Bronchial epithelial cell (primary cell): ENCODE data around the gene RPL39L. TPM values are rescaled to one million over a fixed set of nuclear protein-coding genes. Genes with fewer than 3 reads are reported as not detected.

Experiments
- DNase-seq: peaks from one replicate; pipeline ENCODE4 v3.0.0-alpha.2; 2010; ENCODE audit warnings: low read depth
- FAIRE-seq: peaks from 2 replicates; lab custom pipeline; 2011; peaks lifted over from hg19 to GRCh38; lab: Jason Lieb, UNC
- H3K27me3 ChIP-seq: 2 replicates; pipeline ENCODE4 v1.5.1; 2011; ENCODE audit warnings: low read length; ENCODE audit not compliant: control insufficient read depth, insufficient read depth
- H3K36me3 ChIP-seq: 2 replicates; pipeline ENCODE4 v1.5.1; 2011; ENCODE audit warnings: low read length; ENCODE audit not compliant: control insufficient read depth, insufficient read depth
- H3K4me3 ChIP-seq: 2 replicates; pipeline ENCODE4 v1.5.1; 2011; ENCODE audit warnings: mild to moderate bottlenecking, low read depth, low read length, control low read depth
- total RNA-seq: library from RNA; depleted of rRNA; stranded (reverse); fragments of >200 nt; gene quantifications from 2 replicates; pipeline ENCODE4 v1.2.1, GENCODE V29; 2014
- TF ChIP-seq, protein P1 (sequence below): IDR thresholded peaks from 2 replicates; pipeline ENCODE4 v1.5.1; 2011; ENCODE audit warnings: mild to moderate bottlenecking, moderate library complexity, low read length, control low read depth, inconsistent platforms; ENCODE audit not compliant: insufficient read depth, severe bottlenecking

Gene RPL39L
- total RNA-seq, 1 donor from 2014 or later, result 23.4 TPM

DNA sequence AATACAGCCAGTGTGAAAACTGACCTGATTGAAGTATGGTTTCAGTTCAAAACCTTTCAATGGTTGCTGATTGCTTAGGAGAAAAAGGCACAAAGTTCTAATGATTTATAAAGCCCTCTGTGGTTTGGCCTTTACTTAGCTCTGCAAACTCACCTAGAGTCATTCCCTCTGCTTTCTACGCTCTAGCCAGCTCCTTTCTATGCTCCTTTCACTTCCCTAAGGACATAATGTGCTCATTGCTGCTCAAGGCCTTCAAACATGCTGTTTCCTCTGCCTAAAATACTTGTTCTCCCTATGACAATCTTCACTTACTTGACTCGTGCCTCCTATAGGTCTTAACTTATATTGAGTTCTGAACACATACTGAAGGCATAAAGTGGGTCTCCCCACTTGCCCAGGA, 19.0 kb downstream of the RPL39L start:
- Histone ChIP-seq H3K36me3 (no peaks in the 10 kb centered on the region), H3K4me3 (no peak overlapping the region), H3K27me3 (no peaks in the 10 kb centered on the region)
- no peak for FAIRE-seq
- DNase-seq, result no peak
- TF ChIP-seq, protein P1, sequence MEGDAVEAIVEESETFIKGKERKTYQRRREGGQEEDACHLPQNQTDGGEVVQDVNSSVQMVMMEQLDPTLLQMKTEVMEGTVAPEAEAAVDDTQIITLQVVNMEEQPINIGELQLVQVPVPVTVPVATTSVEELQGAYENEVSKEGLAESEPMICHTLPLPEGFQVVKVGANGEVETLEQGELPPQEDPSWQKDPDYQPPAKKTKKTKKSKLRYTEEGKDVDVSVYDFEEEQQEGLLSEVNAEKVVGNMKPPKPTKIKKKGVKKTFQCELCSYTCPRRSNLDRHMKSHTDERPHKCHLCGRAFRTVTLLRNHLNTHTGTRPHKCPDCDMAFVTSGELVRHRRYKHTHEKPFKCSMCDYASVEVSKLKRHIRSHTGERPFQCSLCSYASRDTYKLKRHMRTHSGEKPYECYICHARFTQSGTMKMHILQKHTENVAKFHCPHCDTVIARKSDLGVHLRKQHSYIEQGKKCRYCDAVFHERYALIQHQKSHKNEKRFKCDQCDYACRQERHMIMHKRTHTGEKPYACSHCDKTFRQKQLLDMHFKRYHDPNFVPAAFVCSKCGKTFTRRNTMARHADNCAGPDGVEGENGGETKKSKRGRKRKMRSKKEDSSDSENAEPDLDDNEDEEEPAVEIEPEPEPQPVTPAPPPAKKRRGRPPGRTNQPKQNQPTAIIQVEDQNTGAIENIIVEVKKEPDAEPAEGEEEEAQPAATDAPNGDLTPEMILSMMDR, result no peak

DNA sequence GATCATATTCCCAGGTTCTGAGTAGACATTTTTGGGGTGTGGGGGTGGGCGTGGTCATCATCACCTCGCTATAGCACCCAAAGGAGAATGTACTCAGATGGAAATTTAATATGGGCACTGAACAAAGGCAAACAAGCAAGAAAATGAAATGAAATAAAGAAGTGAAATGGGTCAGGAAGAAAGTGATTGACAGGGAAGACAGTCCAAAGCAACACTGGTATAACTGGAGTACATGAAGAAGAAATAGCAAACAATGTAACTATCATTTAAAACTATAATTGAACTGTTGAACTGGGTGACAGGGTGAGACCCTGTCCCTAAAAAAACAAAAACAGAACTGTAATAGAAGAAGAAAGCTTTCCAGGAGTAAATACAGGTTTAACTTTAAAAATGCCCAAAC, 24.8 kb downstream of the RPL39L start:
- Histone ChIP-seq H3K36me3 (no peaks in the 10 kb centered on the region), H3K27me3 (no peaks in the 10 kb centered on the region), H3K4me3 (no peak overlapping the region)
- FAIRE-seq, result no peak
- TF ChIP-seq, protein P1, result no peak
- no peak for DNase-seq

DNA sequence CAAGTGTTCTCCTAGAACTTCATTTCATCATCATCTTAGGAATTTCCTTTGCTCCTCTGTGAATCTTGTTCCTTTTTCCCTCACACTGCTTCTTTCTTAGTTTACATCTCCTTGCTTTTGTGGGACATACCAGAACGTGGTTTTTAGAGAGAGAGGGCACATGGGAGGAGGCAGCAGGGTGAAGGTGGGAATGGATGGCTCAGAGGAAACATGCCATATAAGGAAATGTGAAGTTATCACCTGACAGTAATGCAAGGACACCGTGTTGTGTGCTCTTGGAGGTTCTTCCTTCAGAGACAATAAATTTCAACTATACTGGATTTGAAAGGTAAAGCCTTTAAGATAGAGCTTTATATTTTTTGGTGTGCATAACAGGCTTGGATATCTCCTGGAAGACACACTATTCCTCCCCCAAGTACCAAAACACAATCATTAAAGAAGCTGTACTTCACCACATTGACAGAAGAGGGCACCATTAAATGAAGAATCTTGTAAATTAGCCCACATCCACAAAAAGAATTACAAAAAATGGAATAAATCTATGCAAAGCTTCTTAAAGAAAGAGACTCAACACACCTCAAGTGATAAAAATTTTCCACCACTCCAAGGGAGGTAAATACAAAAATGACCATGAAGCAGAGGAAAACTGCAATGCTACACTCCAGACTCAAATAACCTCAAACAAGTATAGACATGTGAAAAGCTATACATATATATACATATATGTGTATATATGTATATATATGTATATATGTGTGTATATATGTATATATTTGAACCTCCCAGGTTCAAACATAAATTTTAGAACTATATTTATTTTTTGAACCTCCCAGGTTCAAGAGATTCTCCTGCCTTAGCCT, 26.1 kb downstream of the RPL39L start:
- FAIRE-seq, result no peak
- no peaks in the 10 kb centered on the region for H3K27me3 ChIP-seq

DNA sequence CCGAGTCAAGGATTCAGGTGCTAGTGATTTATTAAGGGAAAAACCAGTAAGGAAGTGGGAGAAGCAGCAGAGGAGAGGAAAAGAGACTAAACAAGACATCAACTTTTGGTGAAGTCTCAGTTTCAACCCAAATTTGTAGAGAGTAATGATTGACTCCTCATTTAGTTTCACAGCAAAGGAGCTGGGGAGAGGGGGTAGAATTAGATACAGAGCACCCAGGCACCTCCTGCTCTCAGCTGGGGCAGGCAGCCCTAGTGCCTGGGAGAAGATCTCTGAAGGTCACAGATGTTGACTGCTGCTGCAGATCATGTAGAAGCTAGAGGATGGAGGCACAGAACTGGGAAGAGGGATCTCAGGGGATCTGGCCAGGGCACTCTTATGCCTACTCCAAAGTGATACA, 29.1 kb downstream of the RPL39L start:
- H3K27me3 ChIP-seq, result no peaks in the 10 kb centered on the region
- no peaks in the 10 kb centered on the region for H3K36me3 ChIP-seq
- TF ChIP-seq, protein P1, result no peak
- FAIRE-seq (no peak), DNase-seq (no peak)
- H3K4me3 ChIP-seq, result no peak overlapping the region

More for the DNA sequence above, 26.1 kb downstream of the RPL39L start:
- DNase-seq, result peak; percentile 45
- H3K4me3 ChIP-seq, result no peak overlapping the region
- H3K36me3 ChIP-seq, result no peaks in the 10 kb centered on the region
- TF ChIP-seq, protein P1, result peak; percentile 44

DNA sequence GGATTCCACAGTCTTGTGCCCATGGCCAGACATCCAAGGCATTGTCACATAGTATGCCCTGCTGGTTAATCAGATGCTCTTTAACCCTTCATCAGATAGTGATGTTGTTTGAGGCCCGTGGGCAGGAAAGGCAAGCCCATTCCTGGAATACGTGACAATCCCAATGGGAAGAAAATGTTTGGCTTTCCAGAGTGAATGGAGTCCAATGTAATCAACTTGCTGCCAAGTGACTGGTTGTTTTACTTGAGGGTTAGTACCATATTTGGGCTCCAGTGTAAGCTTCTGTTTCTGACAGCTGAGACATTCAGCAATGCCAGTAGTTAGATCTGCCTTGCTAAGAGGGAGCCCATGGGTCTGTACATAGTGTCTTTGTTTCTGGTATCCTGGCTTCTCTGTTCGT, 31.3 kb downstream of the RPL39L start:
- FAIRE-seq, result no peak
- no peaks in the 10 kb centered on the region for H3K36me3 ChIP-seq
- H3K4me3 ChIP-seq, result no peak overlapping the region
- no peaks in the 10 kb centered on the region for H3K27me3 ChIP-seq
- TF ChIP-seq, protein P1, result no peak
- DNase-seq, result no peak

DNA sequence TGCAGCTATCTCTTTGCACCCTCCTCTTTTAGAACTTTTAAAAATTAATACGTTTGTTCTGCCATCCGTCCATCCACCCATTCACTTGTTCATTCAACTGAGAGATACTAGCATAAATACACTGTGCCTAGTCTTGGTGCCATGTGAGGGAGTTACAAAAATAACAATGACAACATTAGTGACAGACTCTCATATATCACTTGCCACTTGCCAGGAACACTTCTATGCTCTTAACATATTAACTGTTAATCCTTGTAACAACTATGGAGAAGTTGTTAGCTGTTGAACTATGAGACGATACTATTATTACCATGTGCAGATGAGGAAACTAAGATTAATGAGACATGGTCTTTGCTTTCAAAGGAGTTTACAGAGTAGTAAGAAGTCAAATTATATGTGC, 33.6 kb downstream of the RPL39L start:
- TF ChIP-seq, protein P1, result no peak

More for the DNA sequence above, 33.6 kb downstream of the RPL39L start:
- FAIRE-seq (no peak), DNase-seq (no peak)
- no peak overlapping the region for H3K4me3 ChIP-seq
- no peaks in the 10 kb centered on the region for H3K36me3 ChIP-seq
- H3K27me3 ChIP-seq, result no peaks in the 10 kb centered on the region
